HCT116 (cell line): ENCODE data around the gene IGDCC3.

Experiments used
- CEBPB ChIP-seq: IDR thresholded peaks from 2 replicates; pipeline ENCODE4 v1.6.1; 2012; ENCODE audit warnings: low read depth
- EGR1 ChIP-seq: IDR thresholded peaks from 2 replicates; pipeline ENCODE4 v1.6.1; 2012; ENCODE audit warnings: low read depth
- ELF1 ChIP-seq: IDR thresholded peaks from 2 replicates; pipeline ENCODE4 v1.6.1; 2012; ENCODE audit warnings: low read depth, borderline replicate concordance
- JUND ChIP-seq: IDR thresholded peaks from 2 replicates; pipeline ENCODE4 v1.6.1; 2012
- POLR2A ChIP-seq: IDR thresholded peaks from 2 replicates; pipeline ENCODE4 v1.7.0; 2011; ENCODE audit warnings: borderline replicate concordance; ENCODE audit not compliant: insufficient read depth, insufficient read length; ENCODE audit errors: extremely low read depth
- RAD21 ChIP-seq: IDR thresholded peaks from 2 replicates; pipeline ENCODE4 v1.6.1; 2012; ENCODE audit warnings: low read depth, mild to moderate bottlenecking
- SP1 ChIP-seq: IDR thresholded peaks from 2 replicates; pipeline ENCODE4 v1.6.1; 2012; ENCODE audit warnings: low read depth
- TCF7L2 ChIP-seq: IDR thresholded peaks from 2 replicates; pipeline ENCODE4 v1.7.0; 2011; ENCODE audit warnings: borderline replicate concordance, inconsistent platforms; ENCODE audit not compliant: insufficient read depth, insufficient read length; ENCODE audit errors: extremely low read depth
- ZFX ChIP-seq: fragments of 450-650 bp; IDR thresholded peaks from 2 replicates; pipeline ENCODE4 v1.6.1; 2017
- ZNF274 ChIP-seq: fragments of 200-500 bp; sonication (Bioruptor generic); IDR thresholded peaks from 2 replicates; pipeline ENCODE4 v1.6.1; 2014; ENCODE audit warnings: mild to moderate bottlenecking, low read depth, low read length, inconsistent platforms
- TF ChIP-seq, protein P1 (sequence below), 3 experiments: fragments of 200-600 bp in 1 of 3; sonication (generic) in 1 of 3; IDR thresholded peaks in 2 of 3; conservative IDR thresholded peaks in 1 of 3; 2 replicates each; pipeline ENCODE4 v1.5.1; 2012 to 2017; ENCODE audit warnings: low read depth in 2 of 3, low read length in 2 of 3, antibody characterized with exemption in 1 of 3, borderline replicate concordance in 1 of 3, control low read depth in 1 of 3, mild to moderate bottlenecking in 1 of 3, mixed read lengths in 1 of 3, mixed run types in 1 of 3, moderate library complexity in 1 of 3; ENCODE audit not compliant: insufficient read depth in 1 of 3
- TF ChIP-seq, protein P2 (sequence below): IDR thresholded peaks from 2 replicates; pipeline ENCODE4 v1.6.1; 2012
- TF ChIP-seq, protein P3 (sequence below): IDR thresholded peaks from 2 replicates; pipeline ENCODE4 v1.6.1; 2012; ENCODE audit warnings: low read depth
- TF ChIP-seq, protein P4 (sequence below): IDR thresholded peaks from 2 replicates; pipeline ENCODE4 v1.6.1; 2012

DNA sequence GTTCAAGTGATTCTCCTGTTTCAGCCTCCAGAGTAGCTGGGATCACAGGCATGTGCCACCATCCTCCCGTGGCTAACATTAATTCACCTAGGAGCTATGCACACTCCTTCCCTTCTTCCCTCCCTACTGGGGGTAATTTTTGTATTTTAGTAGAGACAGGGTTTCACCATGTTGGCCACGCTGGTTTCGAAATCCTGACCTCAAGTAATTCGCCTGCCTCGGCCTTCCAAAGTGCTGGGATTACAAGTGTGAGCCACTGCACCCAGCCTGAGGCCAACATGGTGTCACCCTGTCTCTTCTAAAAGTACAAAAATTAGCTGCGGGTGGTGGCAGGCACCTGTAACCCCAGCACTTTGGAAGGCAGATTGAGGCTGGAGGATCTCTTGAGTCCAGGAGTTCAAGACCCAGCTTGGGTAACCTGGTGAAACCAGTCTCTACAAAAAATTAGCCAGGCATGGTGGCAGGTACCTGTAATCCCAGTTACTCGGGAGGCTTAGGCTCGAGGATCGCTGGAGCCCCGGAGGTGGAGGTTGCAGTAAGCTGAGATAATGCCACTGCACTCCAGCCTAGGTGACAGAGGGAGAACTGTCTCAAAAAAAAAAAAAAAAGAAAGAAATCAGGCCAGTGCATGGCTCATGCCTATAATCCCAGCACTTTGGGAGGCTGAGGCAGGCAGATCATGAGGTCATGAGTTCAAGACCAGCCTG lies 67.2 kb downstream of the IGDCC3 start:
- TF ChIP-seq, protein P1, sequence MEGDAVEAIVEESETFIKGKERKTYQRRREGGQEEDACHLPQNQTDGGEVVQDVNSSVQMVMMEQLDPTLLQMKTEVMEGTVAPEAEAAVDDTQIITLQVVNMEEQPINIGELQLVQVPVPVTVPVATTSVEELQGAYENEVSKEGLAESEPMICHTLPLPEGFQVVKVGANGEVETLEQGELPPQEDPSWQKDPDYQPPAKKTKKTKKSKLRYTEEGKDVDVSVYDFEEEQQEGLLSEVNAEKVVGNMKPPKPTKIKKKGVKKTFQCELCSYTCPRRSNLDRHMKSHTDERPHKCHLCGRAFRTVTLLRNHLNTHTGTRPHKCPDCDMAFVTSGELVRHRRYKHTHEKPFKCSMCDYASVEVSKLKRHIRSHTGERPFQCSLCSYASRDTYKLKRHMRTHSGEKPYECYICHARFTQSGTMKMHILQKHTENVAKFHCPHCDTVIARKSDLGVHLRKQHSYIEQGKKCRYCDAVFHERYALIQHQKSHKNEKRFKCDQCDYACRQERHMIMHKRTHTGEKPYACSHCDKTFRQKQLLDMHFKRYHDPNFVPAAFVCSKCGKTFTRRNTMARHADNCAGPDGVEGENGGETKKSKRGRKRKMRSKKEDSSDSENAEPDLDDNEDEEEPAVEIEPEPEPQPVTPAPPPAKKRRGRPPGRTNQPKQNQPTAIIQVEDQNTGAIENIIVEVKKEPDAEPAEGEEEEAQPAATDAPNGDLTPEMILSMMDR (IDR thresholded peaks at IDR 0.05 in 2 of 3, conservative IDR thresholded peaks at IDR 0.05 in 1 of 3; ENCODE audit: borderline replicate concordance in 1 of 3, insufficient read depth in 1 of 3, low read depth in 2 of 3, low read length in 2 of 3): no peak
- TF ChIP-seq SP1 (no peak), TCF7L2 (no peak), CEBPB (no peak), EGR1 (no peak), ZFX (no peak), POLR2A (no peak), RAD21 (no peak), ZNF274 (no peak), JUND (no peak), ELF1 (no peak)
- TF ChIP-seq, protein P2, sequence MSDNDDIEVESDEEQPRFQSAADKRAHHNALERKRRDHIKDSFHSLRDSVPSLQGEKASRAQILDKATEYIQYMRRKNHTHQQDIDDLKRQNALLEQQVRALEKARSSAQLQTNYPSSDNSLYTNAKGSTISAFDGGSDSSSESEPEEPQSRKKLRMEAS: no peak
- TF ChIP-seq, protein P3, sequence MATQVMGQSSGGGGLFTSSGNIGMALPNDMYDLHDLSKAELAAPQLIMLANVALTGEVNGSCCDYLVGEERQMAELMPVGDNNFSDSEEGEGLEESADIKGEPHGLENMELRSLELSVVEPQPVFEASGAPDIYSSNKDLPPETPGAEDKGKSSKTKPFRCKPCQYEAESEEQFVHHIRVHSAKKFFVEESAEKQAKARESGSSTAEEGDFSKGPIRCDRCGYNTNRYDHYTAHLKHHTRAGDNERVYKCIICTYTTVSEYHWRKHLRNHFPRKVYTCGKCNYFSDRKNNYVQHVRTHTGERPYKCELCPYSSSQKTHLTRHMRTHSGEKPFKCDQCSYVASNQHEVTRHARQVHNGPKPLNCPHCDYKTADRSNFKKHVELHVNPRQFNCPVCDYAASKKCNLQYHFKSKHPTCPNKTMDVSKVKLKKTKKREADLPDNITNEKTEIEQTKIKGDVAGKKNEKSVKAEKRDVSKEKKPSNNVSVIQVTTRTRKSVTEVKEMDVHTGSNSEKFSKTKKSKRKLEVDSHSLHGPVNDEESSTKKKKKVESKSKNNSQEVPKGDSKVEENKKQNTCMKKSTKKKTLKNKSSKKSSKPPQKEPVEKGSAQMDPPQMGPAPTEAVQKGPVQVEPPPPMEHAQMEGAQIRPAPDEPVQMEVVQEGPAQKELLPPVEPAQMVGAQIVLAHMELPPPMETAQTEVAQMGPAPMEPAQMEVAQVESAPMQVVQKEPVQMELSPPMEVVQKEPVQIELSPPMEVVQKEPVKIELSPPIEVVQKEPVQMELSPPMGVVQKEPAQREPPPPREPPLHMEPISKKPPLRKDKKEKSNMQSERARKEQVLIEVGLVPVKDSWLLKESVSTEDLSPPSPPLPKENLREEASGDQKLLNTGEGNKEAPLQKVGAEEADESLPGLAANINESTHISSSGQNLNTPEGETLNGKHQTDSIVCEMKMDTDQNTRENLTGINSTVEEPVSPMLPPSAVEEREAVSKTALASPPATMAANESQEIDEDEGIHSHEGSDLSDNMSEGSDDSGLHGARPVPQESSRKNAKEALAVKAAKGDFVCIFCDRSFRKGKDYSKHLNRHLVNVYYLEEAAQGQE: no peak
- TF ChIP-seq, protein P4, sequence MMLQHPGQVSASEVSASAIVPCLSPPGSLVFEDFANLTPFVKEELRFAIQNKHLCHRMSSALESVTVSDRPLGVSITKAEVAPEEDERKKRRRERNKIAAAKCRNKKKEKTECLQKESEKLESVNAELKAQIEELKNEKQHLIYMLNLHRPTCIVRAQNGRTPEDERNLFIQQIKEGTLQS: no peak
